NCI-H446 treated with DMSO at 0.1 percent for 48 hours (cell line): ENCODE data around the gene PPM1D.
"Not testable (repeated sequence)": the region's sequence is repeated elsewhere in the genome, so short reads cannot be mapped to it uniquely, and the experiment has no call there.

Experiments used
- DNase-seq: peaks from one replicate; lab custom pipeline; 2025; lab: John Stamatoyannopoulos, UW

Gene PPM1D

GRCh38 chr17:60599620-60600489 is at the start of gene PPM1D:
PPM1D (plus strand) TSS chr17:60600193; CDS start chr17:60600415, 222 bp downstream.
- peak; percentile 97 for DNase-seq

- not testable (repeated sequence) for DNase-seq
These were observed 47.7 kb upstream of the PPM1D start for GRCh38 chr17:60552255-60552654.

GRCh38 chr17:60554377-60554788 is 45.6 kb upstream of the PPM1D start:
- DNase-seq = no peak

- DNase-seq = no peak
These were observed 44.2 kb upstream of the PPM1D start for GRCh38 chr17:60555786-60556185.

GRCh38 chr17:60557805-60558204 is 42.2 kb upstream of the PPM1D start:
- no peak for DNase-seq

GRCh38 chr17:60559659-60559994 is 40.4 kb upstream of the PPM1D start:
- no peak for DNase-seq

GRCh38 chr17:60559995-60560859 is 39.8 kb upstream of the PPM1D start:
- no peak for DNase-seq

GRCh38 chr17:60560860-60561257 is 39.1 kb upstream of the PPM1D start:
- no peak for DNase-seq

- no peak for DNase-seq
These were observed 37.6 kb upstream of the PPM1D start for GRCh38 chr17:60562421-60562820.

GRCh38 chr17:60563743-60564142 is 36.2 kb upstream of the PPM1D start:
- DNase-seq = no peak

GRCh38 chr17:60565233-60565632 is 34.8 kb upstream of the PPM1D start:
- DNase-seq = no peak

GRCh38 chr17:60573236-60574051 is 26.5 kb upstream of the PPM1D start:
- peak; percentile 20 for DNase-seq

GRCh38 chr17:60577147-60577915 is 22.7 kb upstream of the PPM1D start:
- DNase-seq = no peak

- no peak for DNase-seq
These were observed 20.9 kb upstream of the PPM1D start for GRCh38 chr17:60579090-60579489.

GRCh38 chr17:60579551-60579950 is 20.4 kb upstream of the PPM1D start:
- DNase-seq = no peak

- DNase-seq = no peak
These were observed 17.0 kb upstream of the PPM1D start for GRCh38 chr17:60583008-60583407.

GRCh38 chr17:60585887-60586286 is 14.1 kb upstream of the PPM1D start:
- DNase-seq = no peak

- DNase-seq = no peak
These were observed 13.6 kb upstream of the PPM1D start for GRCh38 chr17:60586288-60586974.

- DNase-seq = no peak
These were observed 9.9 kb upstream of the PPM1D start for GRCh38 chr17:60590070-60590469.

GRCh38 chr17:60592750-60593149 is 7.2 kb upstream of the PPM1D start:
- DNase-seq = no peak
